Umbilical cord (tissue), 2 donors: Measurements from ENCODE around the gene TPBG. TPM values are rescaled to one million over a fixed set of nuclear protein-coding genes. Genes with fewer than 3 reads are reported as not detected.
A peak's percentile ranks its signal among the peaks of the same experiment; 100 is the strongest.

ENCODE experiments used
- DNase-seq: peaks from one replicate; pipeline ENCODE4 v3.0.0-alpha.2; 2015; ENCODE audit warnings: low spot score
- total RNA-seq: library from RNA; depleted of rRNA; stranded (reverse); fragments of >200 nt; gene quantifications from one replicate; pipeline ENCODE4 v1.2.3, GENCODE V29; 2014; ENCODE audit warnings: low replicate concordance; ENCODE audit not compliant: insufficient read depth

The TPBG gene, protein sequence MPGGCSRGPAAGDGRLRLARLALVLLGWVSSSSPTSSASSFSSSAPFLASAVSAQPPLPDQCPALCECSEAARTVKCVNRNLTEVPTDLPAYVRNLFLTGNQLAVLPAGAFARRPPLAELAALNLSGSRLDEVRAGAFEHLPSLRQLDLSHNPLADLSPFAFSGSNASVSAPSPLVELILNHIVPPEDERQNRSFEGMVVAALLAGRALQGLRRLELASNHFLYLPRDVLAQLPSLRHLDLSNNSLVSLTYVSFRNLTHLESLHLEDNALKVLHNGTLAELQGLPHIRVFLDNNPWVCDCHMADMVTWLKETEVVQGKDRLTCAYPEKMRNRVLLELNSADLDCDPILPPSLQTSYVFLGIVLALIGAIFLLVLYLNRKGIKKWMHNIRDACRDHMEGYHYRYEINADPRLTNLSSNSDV
- 5.8 TPM for total RNA-seq

DNA sequence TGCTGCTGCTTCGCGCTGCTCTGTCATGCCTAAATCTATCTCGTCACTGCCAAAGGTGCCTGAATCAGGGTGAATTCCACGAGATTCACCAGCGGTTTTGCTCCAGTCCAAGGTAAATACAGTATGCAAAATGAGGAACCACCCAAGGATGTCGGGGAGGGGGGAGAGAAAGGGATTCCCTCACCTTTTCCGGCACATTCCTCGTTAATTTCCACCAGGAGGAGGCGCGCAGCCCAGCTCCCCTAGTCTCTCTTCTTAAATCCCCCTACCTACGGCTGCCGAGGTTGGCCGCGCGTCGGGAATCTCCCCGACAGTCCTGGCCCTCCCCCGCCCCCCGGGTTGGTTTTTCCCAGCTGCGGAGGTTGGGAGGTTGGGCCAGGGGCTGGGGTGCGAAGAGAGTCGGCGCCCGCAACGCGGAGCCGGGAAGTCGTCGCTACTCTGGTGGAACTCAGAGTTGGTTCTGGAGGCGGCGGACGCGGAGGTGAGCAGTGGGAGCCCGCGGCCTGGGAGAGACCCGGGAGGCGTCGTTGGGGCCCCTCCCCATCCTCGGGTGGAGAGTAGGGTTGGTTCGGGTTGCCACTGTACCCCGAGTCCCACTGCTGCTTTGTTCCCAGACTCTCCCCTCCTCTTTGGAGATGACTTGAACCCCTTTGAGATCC is at the start of gene TPBG:
TSS of gene TPBG (plus strand) at position 390 of the 659 bp plus-strand sequence. CDS start 1,145 bp downstream, outside the sequence.
- peak; percentile 60 for DNase-seq

- DNase-seq = no peak
These were observed 41.2 kb upstream of the TPBG start for GRCh38 chr6:82322386-82322785.

DNA sequence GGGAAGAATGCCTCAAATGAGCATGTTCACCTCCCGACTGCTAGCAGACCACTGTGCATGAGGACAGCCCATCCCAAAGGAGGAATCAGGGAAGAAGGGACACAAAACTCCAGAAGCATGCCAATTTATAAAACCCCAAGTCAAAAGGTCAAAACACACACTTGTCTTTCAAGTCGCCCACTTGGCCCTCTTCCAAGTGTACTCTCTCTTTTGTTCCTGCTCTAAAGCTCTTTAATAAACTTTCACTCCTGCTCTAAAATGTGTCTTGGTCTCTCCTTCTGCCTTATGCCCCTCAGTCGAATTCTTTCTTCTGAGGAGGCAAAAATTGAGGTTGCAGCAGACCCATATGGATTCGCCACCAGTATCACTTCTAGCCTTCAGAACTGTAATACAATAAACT is 33.9 kb upstream of the TPBG start:
- DNase-seq = no peak

- DNase-seq = no peak
These were observed 33.3 kb upstream of the TPBG start for GRCh38 chr6:82330171-82330804.

GRCh38 chr6:82331031-82331773 is 32.4 kb upstream of the TPBG start:
- DNase-seq = no peak

DNA sequence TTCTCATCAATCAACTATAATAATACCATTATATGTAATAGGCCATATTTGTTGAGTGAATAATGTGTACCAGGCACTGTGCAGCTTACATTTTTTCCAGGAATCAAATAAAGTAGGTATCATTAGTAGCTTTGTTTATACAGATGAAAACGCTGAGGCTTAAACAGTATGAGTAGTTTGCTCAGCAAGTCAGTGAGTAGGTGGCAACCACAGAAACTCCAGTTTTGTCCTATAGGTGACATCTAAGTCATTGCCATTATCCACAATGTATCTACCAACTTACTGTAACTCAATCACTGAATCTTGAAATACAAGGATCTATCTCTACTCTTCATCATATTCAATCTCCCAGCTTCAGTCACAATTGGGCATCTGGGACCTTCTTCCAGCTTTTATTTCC is 29.8 kb upstream of the TPBG start:
- DNase-seq = no peak

DNA sequence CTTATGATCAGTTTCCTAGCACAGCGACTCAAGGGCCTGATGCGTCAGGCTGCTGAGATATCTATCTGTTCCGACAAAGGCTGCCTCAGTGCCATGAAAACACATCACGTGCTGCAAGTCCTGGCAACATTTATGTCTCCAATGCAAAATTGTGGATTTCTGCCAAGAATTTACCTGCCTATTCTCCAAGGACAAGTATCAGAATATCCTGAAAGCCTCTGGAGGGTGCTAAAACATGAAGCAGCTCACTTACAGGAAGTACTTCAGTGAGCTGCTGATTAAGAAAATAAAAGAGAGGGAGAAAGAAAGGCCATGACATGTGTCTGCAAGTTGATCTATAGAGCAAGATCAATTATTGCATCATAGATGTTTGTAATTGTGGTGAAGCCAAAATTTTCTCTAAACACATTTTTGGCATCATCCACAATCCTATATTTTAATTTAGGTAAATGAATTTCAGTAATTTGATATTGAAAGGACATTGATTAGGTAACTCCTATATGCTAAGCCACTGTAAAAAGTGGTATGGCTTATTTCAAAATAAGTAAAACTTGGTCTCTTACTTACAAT is 25.8 kb upstream of the TPBG start:
- no peak for DNase-seq

DNA sequence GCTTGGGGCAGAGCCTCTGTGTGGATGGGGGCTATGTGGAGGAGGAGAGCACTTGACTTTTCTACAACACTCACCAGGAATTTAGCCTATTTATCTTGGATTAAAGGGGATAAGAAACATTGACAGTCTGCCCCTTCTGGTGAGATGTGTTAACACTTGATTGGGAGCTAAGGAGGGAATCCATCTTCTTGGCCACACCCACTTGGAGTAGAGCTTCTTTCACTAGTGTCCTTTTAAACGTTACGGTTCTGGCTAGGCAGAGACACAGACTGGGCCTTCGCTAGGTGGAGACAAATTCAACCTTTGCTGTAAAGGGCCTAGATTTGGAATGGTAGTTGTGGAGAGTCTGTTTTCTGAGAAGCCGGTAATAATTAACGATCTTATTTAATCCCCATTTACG is 15.5 kb upstream of the TPBG start:
- DNase-seq = no peak

GRCh38 chr6:82353848-82354247 is 9.8 kb upstream of the TPBG start:
- no peak for DNase-seq

DNA sequence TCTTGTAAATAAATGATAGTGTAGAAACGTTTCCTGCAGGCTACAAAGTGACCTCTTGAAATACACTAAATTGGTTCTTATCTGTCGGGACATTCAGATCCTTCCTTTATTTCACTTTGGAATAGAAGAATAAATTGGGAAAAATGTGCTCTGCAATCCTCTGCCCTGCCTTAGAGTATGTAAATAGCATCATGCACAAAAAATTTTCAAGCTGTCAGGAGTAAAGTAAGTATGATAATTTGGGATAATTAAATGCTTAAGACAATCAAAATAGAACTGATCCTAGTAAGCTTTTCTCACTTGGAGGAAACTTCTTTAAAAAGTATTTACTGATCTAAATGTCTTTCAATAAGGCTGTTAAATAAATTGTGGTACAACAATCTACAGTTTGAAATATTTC is 3.1 kb upstream of the TPBG start:
- no peak for DNase-seq

DNA sequence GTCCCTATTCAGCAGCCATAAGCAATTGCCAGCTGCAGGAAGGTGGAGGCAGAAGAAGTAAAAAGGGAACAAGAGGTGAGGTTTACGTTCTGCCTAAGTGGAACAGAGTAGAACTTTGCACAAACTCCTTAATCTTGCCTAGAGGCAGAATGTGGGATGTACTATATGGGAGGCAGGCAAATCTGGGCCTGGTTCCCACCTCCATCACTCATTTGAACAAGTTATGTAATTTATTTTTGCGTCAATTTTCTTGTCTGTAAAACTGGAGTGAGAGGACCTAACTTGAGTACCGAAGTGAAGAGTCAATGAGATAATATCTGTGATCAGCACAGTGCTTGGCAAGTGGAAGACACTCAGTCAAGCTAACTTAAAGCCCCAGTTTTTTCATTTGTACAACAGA is 2.0 kb upstream of the TPBG start:
- no peak for DNase-seq

GRCh38 chr6:82362144-82362543 is 1.5 kb upstream of the TPBG start:
- no peak for DNase-seq

- DNase-seq = peak; percentile 17
These were observed 664 bp upstream of the TPBG start for GRCh38 chr6:82362878-82363427.

GRCh38 chr6:82364087-82365015 is 734 bp downstream of the TPBG start:
- DNase-seq = peak; percentile 68

DNA sequence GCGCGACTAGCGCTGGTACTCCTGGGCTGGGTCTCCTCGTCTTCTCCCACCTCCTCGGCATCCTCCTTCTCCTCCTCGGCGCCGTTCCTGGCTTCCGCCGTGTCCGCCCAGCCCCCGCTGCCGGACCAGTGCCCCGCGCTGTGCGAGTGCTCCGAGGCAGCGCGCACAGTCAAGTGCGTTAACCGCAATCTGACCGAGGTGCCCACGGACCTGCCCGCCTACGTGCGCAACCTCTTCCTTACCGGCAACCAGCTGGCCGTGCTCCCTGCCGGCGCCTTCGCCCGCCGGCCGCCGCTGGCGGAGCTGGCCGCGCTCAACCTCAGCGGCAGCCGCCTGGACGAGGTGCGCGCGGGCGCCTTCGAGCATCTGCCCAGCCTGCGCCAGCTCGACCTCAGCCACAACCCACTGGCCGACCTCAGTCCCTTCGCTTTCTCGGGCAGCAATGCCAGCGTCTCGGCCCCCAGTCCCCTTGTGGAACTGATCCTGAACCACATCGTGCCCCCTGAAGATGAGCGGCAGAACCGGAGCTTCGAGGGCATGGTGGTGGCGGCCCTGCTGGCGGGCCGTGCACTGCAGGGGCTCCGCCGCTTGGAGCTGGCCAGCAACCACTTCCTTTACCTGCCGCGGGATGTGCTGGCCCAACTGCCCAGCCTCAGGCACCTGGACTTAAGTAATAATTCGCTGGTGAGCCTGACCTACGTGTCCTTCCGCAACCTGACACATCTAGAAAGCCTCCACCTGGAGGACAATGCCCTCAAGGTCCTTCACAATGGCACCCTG is 1.6 kb downstream of the TPBG start:
- peak; percentile 21 for DNase-seq

GRCh38 chr6:82367704-82368103 is 4.1 kb downstream of the TPBG start:
- DNase-seq = no peak

DNA sequence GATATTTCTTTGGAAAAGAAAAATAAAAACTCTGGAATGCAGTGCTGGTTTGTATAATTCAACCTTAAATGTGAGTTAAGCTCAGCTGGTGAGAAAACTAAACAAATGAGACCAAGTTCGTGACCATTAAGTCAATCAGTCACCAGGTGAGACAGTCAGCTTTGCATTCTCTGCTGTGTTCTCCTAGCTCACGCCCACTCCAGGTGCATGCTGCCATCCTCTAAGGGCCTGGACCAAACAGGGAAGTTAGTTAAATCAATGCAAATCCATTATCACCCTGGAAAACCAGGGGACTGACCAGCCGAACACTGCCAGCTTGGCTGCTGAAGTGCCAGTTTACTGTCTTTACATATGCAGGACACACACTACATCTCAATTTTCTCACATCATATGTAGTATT is 7.2 kb downstream of the TPBG start:
- DNase-seq = no peak

GRCh38 chr6:82371799-82372546 is 8.4 kb downstream of the TPBG start:
- DNase-seq = no peak

DNA sequence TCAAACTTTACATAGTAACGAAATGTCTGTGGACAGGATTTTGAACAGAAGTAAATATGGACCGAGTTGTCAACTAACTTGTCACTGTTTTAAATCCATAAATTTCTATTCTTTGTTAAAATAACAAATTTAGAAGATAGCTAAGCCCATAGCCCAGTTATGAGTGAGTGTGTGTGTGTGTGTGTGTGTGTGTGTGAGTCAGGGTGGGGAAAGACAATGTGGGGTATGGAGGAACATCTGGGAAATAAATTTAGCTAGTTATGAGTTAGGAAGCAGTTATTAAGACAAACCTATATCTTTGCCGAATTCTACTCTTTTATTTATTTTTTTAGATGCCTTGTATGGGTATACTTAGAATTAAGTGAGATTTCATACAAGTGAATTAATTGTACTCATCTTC is 9.0 kb downstream of the TPBG start:
- DNase-seq = no peak
